ENCODE results near the gene PCK1.

The PCK1 gene

DNA sequence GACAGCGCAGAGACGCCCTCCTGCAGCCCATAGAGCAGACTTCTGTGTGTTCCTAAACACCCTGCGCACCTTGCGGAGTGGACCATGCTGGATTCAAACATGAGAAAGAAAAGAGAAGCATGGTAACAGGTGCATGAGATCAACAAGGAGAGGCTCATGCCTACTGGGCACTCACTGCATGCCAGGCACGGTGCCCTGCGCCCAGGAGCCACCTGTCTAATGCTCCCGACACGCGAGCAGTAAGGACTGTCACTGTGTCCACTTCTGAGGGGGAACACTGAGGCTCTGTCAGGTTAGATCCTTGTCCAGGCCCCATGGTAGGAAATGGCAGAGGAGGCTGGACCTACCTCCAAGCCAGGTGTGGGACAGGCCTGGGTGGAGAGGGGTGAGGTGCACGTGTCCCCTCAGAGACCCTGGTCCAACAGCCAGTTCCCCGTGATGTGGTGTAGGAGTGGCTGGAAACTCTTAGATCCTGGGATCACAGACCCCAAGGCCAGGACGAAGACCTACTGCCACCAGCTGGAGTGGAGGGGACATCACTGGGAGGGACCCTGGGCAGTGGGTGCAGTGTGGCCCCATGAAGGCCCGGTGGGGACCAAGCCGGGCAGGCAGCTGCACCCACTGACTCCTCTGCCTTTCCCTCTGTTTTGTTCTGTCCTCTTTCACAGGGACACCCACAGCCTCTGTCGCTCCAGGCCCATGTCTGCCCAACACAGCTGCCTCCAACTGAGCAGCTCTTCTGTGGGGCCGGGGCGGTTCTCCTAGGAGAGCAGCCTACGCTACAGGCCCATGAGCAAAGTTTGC, 29.8 kb downstream of the PCK1 start:
- TF ChIP-seq FOXP2 (optimal IDR thresholded peaks at IDR 0.05; ENCODE audit: control extremely low read depth, extremely low read length, insufficient read depth) (no peak), POLR2AphosphoS5 (IDR thresholded peaks at IDR 0.05; ENCODE audit: borderline replicate concordance, low read depth, low read length) (no peak), EZH2 (IDR thresholded peaks at IDR 0.05) (no peak)

GRCh38 chr20:57591289-57592229, 30.6 kb downstream of the PCK1 start:
- DNase-seq (ENCODE audit: low read depth, low spot score): no peak
- Histone ChIP-seq H3K27ac (no peak overlapping the region), H3K9ac (ENCODE audit: insufficient read length) (no peak overlapping the region), H3K36me3 (ENCODE audit: insufficient read depth, low read length) (no peaks in the 10 kb centered on the region), H3K9me3 (ENCODE audit: low read depth, low read length) (no peaks in the 10 kb centered on the region), H3K4me3 (no peak overlapping the region)
- TF ChIP-seq POLR2AphosphoS5 (IDR thresholded peaks at IDR 0.05; ENCODE audit: borderline replicate concordance, low read depth, low read length) (no peak), FOXP2 (optimal IDR thresholded peaks at IDR 0.05; ENCODE audit: control extremely low read depth, extremely low read length, insufficient read depth) (no peak), EZH2 (IDR thresholded peaks at IDR 0.05) (no peak)

More for the DNA sequence above, 29.8 kb downstream of the PCK1 start:
- Histone ChIP-seq H3K9me3 (ENCODE audit: low read depth, low read length) (no peaks in the 10 kb centered on the region), H3K27ac (no peak overlapping the region), H3K9ac (ENCODE audit: insufficient read length) (no peak overlapping the region), H3K36me3 (ENCODE audit: insufficient read depth, low read length) (no peaks in the 10 kb centered on the region), H3K4me3 (no peak overlapping the region)
- no peak for DNase-seq (ENCODE audit: low read depth, low spot score)

GRCh38 chr20:57592263-57593092, 31.6 kb downstream of the PCK1 start:
- Histone ChIP-seq H3K4me3 (no peak overlapping the region), H3K27ac (no peak overlapping the region), H3K9ac (ENCODE audit: insufficient read length) (no peak overlapping the region), H3K9me3 (ENCODE audit: low read depth, low read length) (no peaks in the 10 kb centered on the region), H3K36me3 (ENCODE audit: insufficient read depth, low read length) (no peaks in the 10 kb centered on the region)
- TF ChIP-seq EZH2 (IDR thresholded peaks at IDR 0.05): no peak
- TF ChIP-seq POLR2AphosphoS5 (IDR thresholded peaks at IDR 0.05; ENCODE audit: borderline replicate concordance, low read depth, low read length): no peak
- TF ChIP-seq FOXP2 (optimal IDR thresholded peaks at IDR 0.05; ENCODE audit: control extremely low read depth, extremely low read length, insufficient read depth): no peak
- DNase-seq (ENCODE audit: low read depth, low spot score): no peak

- no peak for DNase-seq (ENCODE audit: low read depth, low spot score)
- no peak for TF ChIP-seq FOXP2 (optimal IDR thresholded peaks at IDR 0.05; ENCODE audit: control extremely low read depth, extremely low read length, insufficient read depth)
- TF ChIP-seq EZH2 (IDR thresholded peaks at IDR 0.05): no peak
- TF ChIP-seq POLR2AphosphoS5 (IDR thresholded peaks at IDR 0.05; ENCODE audit: borderline replicate concordance, low read depth, low read length): no peak
- no peak overlapping the region for H3K4me3 ChIP-seq
- no peak overlapping the region for H3K9ac ChIP-seq (ENCODE audit: insufficient read length)
- H3K36me3 ChIP-seq (ENCODE audit: insufficient read depth, low read length): no peaks in the 10 kb centered on the region
- no peaks in the 10 kb centered on the region for H3K9me3 ChIP-seq (ENCODE audit: low read depth, low read length)
- H3K27ac ChIP-seq: no peak overlapping the region
These were observed 32.4 kb downstream of the PCK1 start for GRCh38 chr20:57593134-57593886.

GRCh38 chr20:57594092-57594951, 33.4 kb downstream of the PCK1 start:
- H3K9ac ChIP-seq (ENCODE audit: insufficient read length): no peak overlapping the region
- H3K27ac ChIP-seq: no peak overlapping the region
- H3K36me3 ChIP-seq (ENCODE audit: insufficient read depth, low read length): no peaks in the 10 kb centered on the region
- H3K9me3 ChIP-seq (ENCODE audit: low read depth, low read length): no peaks in the 10 kb centered on the region
- TF ChIP-seq FOXP2 (optimal IDR thresholded peaks at IDR 0.05; ENCODE audit: control extremely low read depth, extremely low read length, insufficient read depth) (no peak), EZH2 (IDR thresholded peaks at IDR 0.05) (no peak), POLR2AphosphoS5 (IDR thresholded peaks at IDR 0.05; ENCODE audit: borderline replicate concordance, low read depth, low read length) (no peak)
- H3K4me3 ChIP-seq: no peak overlapping the region
- no peak for DNase-seq (ENCODE audit: low read depth, low spot score)

DNA sequence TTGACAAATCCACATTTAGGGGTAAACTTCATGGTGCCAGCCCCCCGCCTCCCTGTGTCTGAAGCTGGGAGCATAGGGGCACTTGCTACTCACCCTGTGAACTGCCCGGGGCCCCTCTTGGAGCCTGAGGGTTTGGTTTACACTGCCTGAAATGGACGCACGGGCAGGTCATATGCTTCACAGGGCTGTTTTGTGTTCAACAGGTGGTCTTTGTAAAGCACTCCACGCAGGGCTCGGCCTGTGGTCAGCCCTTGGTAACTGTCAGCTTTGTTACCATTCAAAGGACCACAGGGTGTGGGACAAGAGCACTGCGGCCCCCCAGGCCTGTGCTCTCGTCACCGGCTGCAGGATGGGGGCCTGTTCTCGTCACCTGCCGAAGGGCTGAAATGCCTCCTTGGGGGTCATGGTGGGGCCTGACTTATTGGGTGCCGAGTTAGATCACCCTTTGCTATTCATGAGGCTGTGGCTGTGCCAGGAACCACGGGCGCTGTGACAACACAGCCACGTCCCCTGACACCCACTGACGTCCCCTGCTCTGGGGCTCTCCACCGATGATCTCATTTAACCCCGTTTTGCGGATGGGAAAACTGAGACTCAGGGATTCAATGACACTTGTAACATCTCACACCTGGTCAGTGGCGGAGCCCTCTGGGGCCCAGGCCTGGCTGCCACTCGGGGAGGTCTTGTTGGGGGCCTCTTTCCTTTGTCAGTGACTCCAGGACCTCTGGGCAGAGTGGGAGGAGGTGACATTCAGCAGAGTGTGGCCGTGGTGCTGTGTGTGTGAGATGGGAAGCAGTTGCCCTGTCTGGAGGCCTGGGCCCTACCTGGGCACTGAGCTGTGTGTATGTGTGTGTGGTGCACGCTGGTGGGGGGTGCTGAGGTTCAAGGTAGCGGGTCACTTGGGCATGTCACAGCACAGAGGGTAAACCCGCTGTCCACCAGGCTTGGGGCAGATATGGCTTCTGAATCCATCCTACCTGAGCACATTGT, 34.4 kb downstream of the PCK1 start:
- H3K27ac ChIP-seq: no peak overlapping the region
- TF ChIP-seq FOXP2 (optimal IDR thresholded peaks at IDR 0.05; ENCODE audit: control extremely low read depth, extremely low read length, insufficient read depth): no peak
- TF ChIP-seq POLR2AphosphoS5 (IDR thresholded peaks at IDR 0.05; ENCODE audit: borderline replicate concordance, low read depth, low read length): no peak
- no peak for TF ChIP-seq EZH2 (IDR thresholded peaks at IDR 0.05)
- no peak overlapping the region for H3K4me3 ChIP-seq
- H3K9ac ChIP-seq (ENCODE audit: insufficient read length): no peak overlapping the region
- no peaks in the 10 kb centered on the region for H3K9me3 ChIP-seq (ENCODE audit: low read depth, low read length)
- DNase-seq (ENCODE audit: low read depth, low spot score): no peak
- no peaks in the 10 kb centered on the region for H3K36me3 ChIP-seq (ENCODE audit: insufficient read depth, low read length)
